Measurements from ENCODE around the gene ABCA6.
"Not testable (repeated sequence)": the region's sequence is repeated elsewhere in the genome, so short reads cannot be mapped to it uniquely, and the experiment has no call there.

Gene ABCA6

GRCh38 chr17:69141431-69142174 lies at the start of gene ABCA6:
Gene ABCA6 (minus strand): TSS chr17:69141895. CDS start chr17:69140703, 1,192 bp downstream.
- no peak for DNase-seq

GRCh38 chr17:69188796-69189195 lies 47.1 kb upstream of the ABCA6 start:
- no peak for DNase-seq

GRCh38 chr17:69188064-69188463 lies 46.4 kb upstream of the ABCA6 start:
- no peak for DNase-seq

- DNase-seq: no peak
Observed at GRCh38 chr17:69187294-69187693, 45.6 kb upstream of the ABCA6 start.

GRCh38 chr17:69179227-69179952 lies 37.7 kb upstream of the ABCA6 start:
- no peak for DNase-seq

GRCh38 chr17:69176457-69176795 lies 34.7 kb upstream of the ABCA6 start:
- DNase-seq: no peak

GRCh38 chr17:69175625-69176456 lies 34.1 kb upstream of the ABCA6 start:
- DNase-seq: no peak

- no peak for DNase-seq
Observed at GRCh38 chr17:69175262-69175624, 33.5 kb upstream of the ABCA6 start.

- DNase-seq: no peak
Observed at GRCh38 chr17:69173118-69173517, 31.4 kb upstream of the ABCA6 start.

GRCh38 chr17:69170377-69170776 lies 28.7 kb upstream of the ABCA6 start:
- DNase-seq: no peak

- DNase-seq: not testable (repeated sequence)
Observed at GRCh38 chr17:69168642-69169041, 26.9 kb upstream of the ABCA6 start.

GRCh38 chr17:69166957-69167356 lies 25.3 kb upstream of the ABCA6 start:
- no peak for DNase-seq

- DNase-seq: no peak
Observed at GRCh38 chr17:69164206-69164605, 22.5 kb upstream of the ABCA6 start.

GRCh38 chr17:69159418-69159817 lies 17.7 kb upstream of the ABCA6 start:
- DNase-seq: no peak

GRCh38 chr17:69154267-69154666 lies 12.6 kb upstream of the ABCA6 start:
- no peak for DNase-seq

- DNase-seq: no peak
Observed at GRCh38 chr17:69150333-69150732, 8.6 kb upstream of the ABCA6 start.

GRCh38 chr17:69147460-69147859 lies 5.8 kb upstream of the ABCA6 start:
- no peak for DNase-seq

GRCh38 chr17:69144331-69145255 lies 2.9 kb upstream of the ABCA6 start:
- no peak for DNase-seq

GRCh38 chr17:69143683-69144231 lies 2.1 kb upstream of the ABCA6 start:
- no peak for DNase-seq

GRCh38 chr17:69143151-69143550 lies 1.5 kb upstream of the ABCA6 start:
- no peak for DNase-seq

GRCh38 chr17:69142175-69142802 lies 594 bp upstream of the ABCA6 start:
- DNase-seq: no peak

- DNase-seq: no peak
Observed at GRCh38 chr17:69134112-69134511, 7.6 kb downstream of the ABCA6 start.
